OCI-LY1 (cell line): Measurements from ENCODE around the gene GPRC5B.

Experiments used
- H2AFZ ChIP-seq: fragments of 200-600 bp; sonication (generic), shearing (Covaris generic); 2 replicates; pipeline ENCODE4 v1.6.0; 2014; ENCODE audit warnings: antibody characterized with exemption, mild to moderate bottlenecking, low read length
- H3F3A ChIP-seq: fragments of 200-600 bp; sonication (generic), shearing (Covaris generic); 2 replicates; pipeline ENCODE4 v1.6.0; 2014; ENCODE audit warnings: mild to moderate bottlenecking, antibody characterized with exemption, low read length, moderate library complexity; ENCODE audit not compliant: insufficient read depth
- H3K27ac ChIP-seq: fragments of 200-600 bp; sonication (generic); 2 replicates; pipeline ENCODE4 v1.5.1; 2014; ENCODE audit warnings: low read length, mixed run types, mild to moderate bottlenecking, low read depth; ENCODE audit not compliant: poor library complexity, severe bottlenecking
- H3K27me3 ChIP-seq: fragments of 200-600 bp; sonication (generic); 2 replicates; pipeline ENCODE4 v1.6.0; 2014; ENCODE audit warnings: antibody characterized with exemption, mild to moderate bottlenecking, low read length, moderate library complexity; ENCODE audit not compliant: insufficient read depth
- H3K36me3 ChIP-seq: fragments of 200-600 bp; sonication (generic); 2 replicates; pipeline ENCODE4 v1.6.1; 2014; ENCODE audit warnings: mild to moderate bottlenecking, antibody characterized with exemption, low read length, moderate library complexity, mixed read lengths; ENCODE audit not compliant: insufficient read depth
- H3K4me1 ChIP-seq: fragments of 200-600 bp; sonication (generic); 2 replicates; pipeline ENCODE4 v1.5.1; 2014; ENCODE audit warnings: mild to moderate bottlenecking, low read length, moderate library complexity; ENCODE audit not compliant: insufficient read depth, severe bottlenecking
- H3K4me2 ChIP-seq: fragments of 200-600 bp; sonication (generic), shearing (Covaris generic); 2 replicates; pipeline ENCODE4 v1.6.1; 2014; ENCODE audit warnings: low read length
- H3K4me3 ChIP-seq: fragments of 200-600 bp; sonication (generic); 2 replicates; pipeline ENCODE4 v1.5.1; 2014; ENCODE audit warnings: low read length, low read depth, mild to moderate bottlenecking, mixed read lengths; ENCODE audit not compliant: poor library complexity, severe bottlenecking
- H3K79me2 ChIP-seq: fragments of 200-600 bp; shearing (Covaris generic); 2 replicates; pipeline ENCODE4 v1.6.1; 2016; ENCODE audit warnings: mixed run types, low read length, mixed read lengths; ENCODE audit not compliant: insufficient read depth
- H3K9ac ChIP-seq: fragments of 200-600 bp; sonication (generic), shearing (Covaris generic); 2 replicates; pipeline ENCODE4 v1.6.1; 2014; ENCODE audit warnings: mild to moderate bottlenecking, low read length, mixed read lengths
- H3K9me2 ChIP-seq: fragments of 200-600 bp; sonication (generic), shearing (Covaris generic); 2 replicates; pipeline ENCODE4 v1.6.1; 2014; ENCODE audit warnings: low read depth, mild to moderate bottlenecking, low read length, mixed read lengths
- H3K9me3 ChIP-seq: fragments of 200-600 bp; shearing (Covaris generic); 2 replicates; pipeline ENCODE4 v1.6.1; 2014; ENCODE audit warnings: low read length, mixed read lengths
- H4K20me1 ChIP-seq: fragments of 200-600 bp; sonication (generic), shearing (Covaris generic); 2 replicates; pipeline ENCODE4 v1.6.0; 2016; ENCODE audit warnings: mild to moderate bottlenecking, low read length; ENCODE audit not compliant: insufficient read depth
- EZH2 ChIP-seq: fragments of 200-600 bp; sonication (generic), shearing (Covaris generic); IDR thresholded peaks from 2 replicates; pipeline ENCODE4 v1.8.0; 2017; ENCODE audit warnings: borderline replicate concordance, mixed run types, mild to moderate bottlenecking, antibody characterized with exemption, low read length, moderate library complexity, mixed read lengths
- TF ChIP-seq, protein P1 (sequence below): fragments of 200-600 bp; sonication (generic), shearing (Covaris generic); IDR thresholded peaks from 2 replicates; pipeline ENCODE4 v1.5.1; 2017; ENCODE audit warnings: mild to moderate bottlenecking, antibody characterized with exemption, low read length, moderate library complexity, mixed read lengths

Gene GPRC5B

GRCh38 chr16:19907161-19907992, 22.7 kb upstream of the GPRC5B start:
- no peaks in the 10 kb centered on the region for H4K20me1 ChIP-seq
- no peak overlapping the region for H3K9ac ChIP-seq

DNA sequence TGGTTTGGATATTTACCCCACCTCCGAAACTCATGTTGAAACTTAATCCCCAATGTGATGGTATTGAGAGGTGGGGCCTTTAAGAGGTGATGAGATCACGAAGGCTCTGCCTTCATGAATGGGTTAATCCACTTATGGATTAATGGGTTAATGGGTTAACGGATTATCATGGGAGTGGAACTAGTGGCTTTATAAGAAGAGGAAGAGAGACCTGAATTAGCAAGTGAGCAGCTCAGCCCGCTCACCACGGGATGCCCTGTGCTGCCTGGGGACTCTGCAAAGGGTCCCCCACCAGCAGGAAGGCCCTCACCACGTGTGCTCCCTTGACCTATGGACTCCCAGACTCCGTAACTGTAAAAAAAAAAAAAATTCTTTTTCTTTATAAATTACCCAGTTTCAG, 16.5 kb upstream of the GPRC5B start:
- H2AFZ ChIP-seq = no peak overlapping the region
- H3K79me2 ChIP-seq = no peaks in the 10 kb centered on the region
- no peaks in the 10 kb centered on the region for H3K36me3 ChIP-seq
- H3F3A ChIP-seq = no peaks in the 10 kb centered on the region
- H3K4me2 ChIP-seq = no peak overlapping the region
- no peaks in the 10 kb centered on the region for H3K4me1 ChIP-seq
- H3K27ac ChIP-seq = no peak overlapping the region
- no peak overlapping the region for H3K4me3 ChIP-seq
- H3K9me2 ChIP-seq = no peaks in the 10 kb centered on the region
- no peak overlapping the region for H3K9ac ChIP-seq
- no peaks in the 10 kb centered on the region; the same call in 1 of the 2 replicates for H3K27me3 ChIP-seq
- no peak for TF ChIP-seq EZH2
- TF ChIP-seq, protein P1, sequence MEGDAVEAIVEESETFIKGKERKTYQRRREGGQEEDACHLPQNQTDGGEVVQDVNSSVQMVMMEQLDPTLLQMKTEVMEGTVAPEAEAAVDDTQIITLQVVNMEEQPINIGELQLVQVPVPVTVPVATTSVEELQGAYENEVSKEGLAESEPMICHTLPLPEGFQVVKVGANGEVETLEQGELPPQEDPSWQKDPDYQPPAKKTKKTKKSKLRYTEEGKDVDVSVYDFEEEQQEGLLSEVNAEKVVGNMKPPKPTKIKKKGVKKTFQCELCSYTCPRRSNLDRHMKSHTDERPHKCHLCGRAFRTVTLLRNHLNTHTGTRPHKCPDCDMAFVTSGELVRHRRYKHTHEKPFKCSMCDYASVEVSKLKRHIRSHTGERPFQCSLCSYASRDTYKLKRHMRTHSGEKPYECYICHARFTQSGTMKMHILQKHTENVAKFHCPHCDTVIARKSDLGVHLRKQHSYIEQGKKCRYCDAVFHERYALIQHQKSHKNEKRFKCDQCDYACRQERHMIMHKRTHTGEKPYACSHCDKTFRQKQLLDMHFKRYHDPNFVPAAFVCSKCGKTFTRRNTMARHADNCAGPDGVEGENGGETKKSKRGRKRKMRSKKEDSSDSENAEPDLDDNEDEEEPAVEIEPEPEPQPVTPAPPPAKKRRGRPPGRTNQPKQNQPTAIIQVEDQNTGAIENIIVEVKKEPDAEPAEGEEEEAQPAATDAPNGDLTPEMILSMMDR = no peak
- H4K20me1 ChIP-seq = no peaks in the 10 kb centered on the region
- no peaks in the 10 kb centered on the region for H3K9me3 ChIP-seq

More at GRCh38 chr16:19907161-19907992, 22.7 kb upstream of the GPRC5B start:
- no peaks in the 10 kb centered on the region for H3K79me2 ChIP-seq
- TF ChIP-seq, protein P1 = peak; percentile 92
- no peak for TF ChIP-seq EZH2
- no peak overlapping the region for H3K27ac ChIP-seq
- H3K4me3 ChIP-seq = no peak overlapping the region
- no peaks in the 10 kb centered on the region for H3K27me3 ChIP-seq
- no peak overlapping the region for H2AFZ ChIP-seq
- H3K4me1 ChIP-seq = no peaks in the 10 kb centered on the region
- no peak overlapping the region for H3K4me2 ChIP-seq
- no peaks in the 10 kb centered on the region for H3K9me3 ChIP-seq
- H3F3A ChIP-seq = no peaks in the 10 kb centered on the region
- H3K36me3 ChIP-seq = no peaks in the 10 kb centered on the region
- H3K9me2 ChIP-seq = no peaks in the 10 kb centered on the region

DNA sequence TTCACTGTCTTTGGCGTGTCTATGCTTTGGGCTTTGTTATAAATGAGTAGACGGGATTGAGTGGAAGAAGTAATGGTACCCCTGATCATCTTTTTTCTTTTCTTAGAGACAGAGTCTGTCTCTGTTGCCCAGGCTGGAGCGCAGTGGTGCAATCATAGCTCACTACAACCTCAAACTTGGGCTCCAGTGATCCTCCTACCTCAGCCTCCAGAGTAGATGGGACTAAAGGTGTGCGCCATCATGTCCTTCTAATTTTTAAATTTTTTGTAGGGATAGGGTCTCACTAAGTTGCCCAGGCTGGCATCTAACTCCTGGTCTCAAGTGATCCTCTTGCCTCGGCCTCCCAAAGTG, 14.9 kb upstream of the GPRC5B start:
- H3K9me2 ChIP-seq = no peaks in the 10 kb centered on the region
- no peak overlapping the region for H3K27ac ChIP-seq
- no peak overlapping the region for H3K4me2 ChIP-seq
- no peak overlapping the region for H3K9ac ChIP-seq
- TF ChIP-seq, protein P1 = no peak; the same call in 1 of the 2 replicates
- no peak for TF ChIP-seq EZH2
- no peaks in the 10 kb centered on the region for H3K4me1 ChIP-seq
- no peak overlapping the region for H3K4me3 ChIP-seq
- no peaks in the 10 kb centered on the region for H3K9me3 ChIP-seq
- no peaks in the 10 kb centered on the region for H3F3A ChIP-seq
- no peak overlapping the region for H2AFZ ChIP-seq
- H3K79me2 ChIP-seq = no peaks in the 10 kb centered on the region
- H3K36me3 ChIP-seq = no peaks in the 10 kb centered on the region
- H3K27me3 ChIP-seq = no peaks in the 10 kb centered on the region; the same call in 1 of the 2 replicates
- no peaks in the 10 kb centered on the region for H4K20me1 ChIP-seq
